HEK293T (cell line): ENCODE data around the gene SPESP1.

ENCODE experiments used
- ARNT ChIP-seq: fragments of 450-650 bp; IDR thresholded peaks from 2 replicates; pipeline ENCODE4 v1.6.1; 2017; ENCODE audit warnings: mild to moderate bottlenecking
- BHLHE40 ChIP-seq: fragments of 450-650 bp; IDR thresholded peaks from 2 replicates; pipeline ENCODE4 v1.6.1; 2016; ENCODE audit warnings: mild to moderate bottlenecking, moderate library complexity, borderline replicate concordance
- FOXA1 ChIP-seq: fragments of 450-650 bp; IDR thresholded peaks from 2 replicates; pipeline ENCODE4 v1.6.1; 2016; ENCODE audit warnings: mild to moderate bottlenecking
- FOXM1 ChIP-seq: fragments of 450-650 bp; IDR thresholded peaks from 2 replicates; pipeline ENCODE4 v1.6.1; 2017; ENCODE audit warnings: mild to moderate bottlenecking, borderline replicate concordance
- NFRKB ChIP-seq: fragments of 450-650 bp; IDR thresholded peaks from 2 replicates; pipeline ENCODE4 v1.6.1; 2016; ENCODE audit warnings: mild to moderate bottlenecking, moderate library complexity
- SP1 ChIP-seq: fragments of 450-650 bp; IDR thresholded peaks from 2 replicates; pipeline ENCODE4 v1.6.1; 2017
- TARDBP ChIP-seq: fragments of 450-650 bp; IDR thresholded peaks from 2 replicates; pipeline ENCODE4 v1.6.1; 2016

- TF ChIP-seq SP1 (no peak), NFRKB (no peak), FOXM1 (no peak), ARNT (no peak), BHLHE40 (no peak), FOXA1 (no peak), TARDBP (no peak)
Observed at GRCh38 chr15:68990231-68990991, 60.1 kb downstream of the SPESP1 start.
